Mesodermal cell (in vitro differentiated cells): ENCODE results near the gene FOXC1.

Experiments
- H3K27ac ChIP-seq: 2 replicates; pipeline ENCODE4 v1.7.0; 2013; ENCODE audit warnings: mild to moderate bottlenecking, low read depth, low read length, moderate library complexity; ENCODE audit not compliant: severe bottlenecking
- H3K36me3 ChIP-seq: 2 replicates; pipeline ENCODE4 v1.7.1; 2013; ENCODE audit warnings: mild to moderate bottlenecking, low read length, moderate library complexity; ENCODE audit not compliant: control insufficient read depth, insufficient read depth
- H3K4me1 ChIP-seq: one replicate; pipeline ENCODE4 v1.7.1; 2013; ENCODE audit warnings: mild to moderate bottlenecking, low read length; ENCODE audit not compliant: insufficient read depth, control insufficient read depth, poor library complexity, severe bottlenecking
- H3K4me3 ChIP-seq: 2 replicates; pipeline ENCODE4 v1.7.0; 2013; ENCODE audit warnings: low read length, control low read depth, mild to moderate bottlenecking; ENCODE audit not compliant: insufficient read depth, poor library complexity, severe bottlenecking; ENCODE audit errors: extremely low read depth
- H3K9me3 ChIP-seq: 2 replicates; pipeline ENCODE4 v1.7.1; 2013; ENCODE audit warnings: mild to moderate bottlenecking, low read length, moderate library complexity; ENCODE audit not compliant: control insufficient read depth
- WGBS, 2 experiments: methylation state at CpG; one replicate each; pipeline ENCODE4 v1.1.5; 2013; ENCODE audit warnings: missing lambda C conversion rate in 2 of 2; ENCODE audit not compliant: insufficient coverage in 2 of 2; 5-methylcytosine and 5-hydroxymethylcytosine counted together

Gene FOXC1

GRCh38 chr6:1584996-1585668 lies 24.6 kb upstream of the FOXC1 start:
- 91 to 96% methylated on average over 8 of the region's 14 CpGs for WGBS, 2 experiments
- H3K9me3 ChIP-seq: no peaks in the 10 kb centered on the region
- H3K36me3 ChIP-seq: no peaks in the 10 kb centered on the region
- no peaks in the 10 kb centered on the region for H3K4me1 ChIP-seq
- no peak overlapping the region for H3K4me3 ChIP-seq
- no peak overlapping the region for H3K27ac ChIP-seq

GRCh38 chr6:1585669-1586049 lies 24.1 kb upstream of the FOXC1 start:
- no peak overlapping the region for H3K4me3 ChIP-seq
- no peak overlapping the region for H3K27ac ChIP-seq
- 88 to 90% methylated on average over 10 to 11 of the region's 12 CpGs for WGBS, 2 experiments
- no peaks in the 10 kb centered on the region for H3K4me1 ChIP-seq
- H3K9me3 ChIP-seq: no peaks in the 10 kb centered on the region
- no peaks in the 10 kb centered on the region for H3K36me3 ChIP-seq

DNA sequence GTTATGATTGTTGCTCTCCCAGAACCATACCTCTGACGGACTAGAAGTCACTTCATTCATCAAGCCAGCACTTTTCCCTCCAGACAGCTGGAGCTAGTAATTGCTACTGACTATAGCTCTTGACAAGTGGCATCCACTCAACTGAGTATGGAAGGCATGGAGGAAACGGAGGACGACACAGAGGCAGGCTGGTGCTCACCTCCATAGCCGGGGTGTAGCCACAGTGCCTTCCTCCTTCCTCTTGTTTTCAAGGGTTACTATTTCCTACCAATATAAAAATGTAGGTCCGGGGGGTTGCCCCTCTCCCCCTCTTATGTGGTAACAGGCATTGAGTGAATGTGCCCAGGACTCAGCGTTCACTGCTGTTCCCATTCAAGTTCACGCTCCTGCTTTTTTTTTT lies 23.5 kb upstream of the FOXC1 start:
- no peak overlapping the region for H3K27ac ChIP-seq
- H3K9me3 ChIP-seq: no peaks in the 10 kb centered on the region
- 87% methylated on average over 3 of the region's 7 CpGs; no CpG with 5 or more reads in 1 of the 2 experiments for WGBS, 2 experiments
- H3K36me3 ChIP-seq: no peaks in the 10 kb centered on the region
- H3K4me1 ChIP-seq: no peaks in the 10 kb centered on the region
- no peak overlapping the region for H3K4me3 ChIP-seq

DNA sequence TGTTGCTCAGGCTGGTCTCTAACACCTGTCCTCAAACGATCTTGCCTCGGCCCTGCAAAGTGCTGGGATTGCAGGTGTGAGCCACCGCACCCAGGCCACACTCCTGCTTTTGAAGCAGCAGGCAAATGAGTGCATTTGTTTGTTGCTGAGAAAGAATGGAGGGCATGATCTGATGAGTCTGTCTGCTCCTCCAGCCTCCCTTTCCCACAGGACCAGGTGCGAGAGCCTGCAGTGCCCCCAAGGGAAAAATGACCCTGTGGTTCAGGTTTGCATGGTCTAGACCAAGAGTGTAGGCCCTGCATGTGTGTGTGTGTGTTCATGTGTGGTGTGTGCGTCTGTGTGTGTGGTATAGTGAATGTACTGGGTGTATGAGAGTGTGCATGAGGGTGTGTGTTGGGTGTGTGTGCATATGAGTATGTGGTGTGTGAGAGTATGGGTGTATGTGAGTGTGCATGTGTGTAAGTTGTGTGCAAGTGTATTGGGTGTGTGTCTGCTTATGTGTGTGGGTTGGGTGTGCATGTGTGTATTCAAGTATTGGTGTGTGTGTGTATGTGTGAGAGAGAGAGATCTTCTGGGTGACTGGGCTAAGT lies 22.8 kb upstream of the FOXC1 start:
- H3K4me3 ChIP-seq: no peak overlapping the region

GRCh38 chr6:1587546-1587945 lies 22.2 kb upstream of the FOXC1 start:
- WGBS, 2 experiments: 87 to 93% methylated on average over 5 to 7 of the region's 7 CpGs
- H3K27ac ChIP-seq: no peak overlapping the region
- H3K4me3 ChIP-seq: no peak overlapping the region
- no peaks in the 10 kb centered on the region for H3K9me3 ChIP-seq
- H3K36me3 ChIP-seq: no peaks in the 10 kb centered on the region
- H3K4me1 ChIP-seq: no peaks in the 10 kb centered on the region

More for the DNA sequence above, 22.8 kb upstream of the FOXC1 start:
- Histone ChIP-seq H3K27ac (no peak overlapping the region), H3K9me3 (no peaks in the 10 kb centered on the region), H3K4me1 (no peaks in the 10 kb centered on the region), H3K36me3 (no peaks in the 10 kb centered on the region)
- 87 to 93% methylated on average over 3 to 5 of the region's 5 CpGs for WGBS, 2 experiments

- H3K4me3 ChIP-seq: no peak overlapping the region
- no peaks in the 10 kb centered on the region for H3K4me1 ChIP-seq
- no peaks in the 10 kb centered on the region for H3K36me3 ChIP-seq
- H3K27ac ChIP-seq: no peak overlapping the region
- no peaks in the 10 kb centered on the region for H3K9me3 ChIP-seq
- WGBS, 2 experiments: 94 to 96% methylated on average over 11 of the region's 12 CpGs
Observed at GRCh38 chr6:1587977-1588376, 21.7 kb upstream of the FOXC1 start.

DNA sequence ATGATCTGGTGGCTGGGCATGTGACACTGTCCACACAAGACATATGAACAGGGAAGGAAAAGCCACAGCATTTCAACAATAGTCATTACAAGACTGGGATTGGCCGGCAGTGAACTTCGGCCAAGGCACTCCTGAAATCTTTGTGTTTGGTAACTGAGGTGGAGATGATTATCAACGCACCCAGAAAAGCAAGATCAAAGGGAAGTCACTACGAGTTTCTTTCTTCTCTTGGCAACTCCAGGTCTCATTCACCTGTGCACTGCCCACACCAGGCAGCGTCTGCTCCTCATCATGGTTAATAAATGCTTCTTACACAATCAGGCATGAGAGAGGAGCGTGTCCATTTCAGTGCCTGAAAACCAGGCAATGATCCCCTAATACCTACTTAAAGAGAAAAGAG lies 20.5 kb upstream of the FOXC1 start:
- H3K4me1 ChIP-seq: no peaks in the 10 kb centered on the region
- no peak overlapping the region for H3K27ac ChIP-seq
- no peak overlapping the region for H3K4me3 ChIP-seq
- no peaks in the 10 kb centered on the region for H3K9me3 ChIP-seq
- no peaks in the 10 kb centered on the region for H3K36me3 ChIP-seq
- 84 to 88% methylated on average over 3 to 4 of the region's 6 CpGs for WGBS, 2 experiments

DNA sequence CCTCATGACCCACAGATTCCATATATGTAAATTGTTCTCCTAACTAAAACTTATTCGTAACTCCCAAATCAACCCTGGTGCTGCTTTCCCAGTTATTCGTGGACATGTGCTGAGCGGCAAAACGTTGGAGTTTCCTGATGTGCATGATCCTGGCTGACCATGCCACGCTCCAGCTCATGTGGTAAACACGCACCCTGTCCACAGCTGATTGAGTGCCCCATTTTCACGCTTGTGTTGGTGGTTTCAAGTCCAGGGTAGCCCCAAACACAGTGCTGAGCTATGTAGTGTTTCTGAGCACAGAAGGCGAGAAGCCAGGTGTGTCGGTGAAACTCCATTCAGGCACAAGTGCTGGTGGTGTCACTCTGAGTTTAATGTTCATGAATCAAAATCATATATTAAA lies 19.1 kb upstream of the FOXC1 start:
- no peaks in the 10 kb centered on the region for H3K36me3 ChIP-seq
- H3K4me1 ChIP-seq: no peaks in the 10 kb centered on the region
- no peak overlapping the region for H3K4me3 ChIP-seq
- H3K27ac ChIP-seq: no peak overlapping the region
- no peaks in the 10 kb centered on the region for H3K9me3 ChIP-seq
- 95 to 98% methylated on average over 5 to 9 of the region's 9 CpGs for WGBS, 2 experiments

DNA sequence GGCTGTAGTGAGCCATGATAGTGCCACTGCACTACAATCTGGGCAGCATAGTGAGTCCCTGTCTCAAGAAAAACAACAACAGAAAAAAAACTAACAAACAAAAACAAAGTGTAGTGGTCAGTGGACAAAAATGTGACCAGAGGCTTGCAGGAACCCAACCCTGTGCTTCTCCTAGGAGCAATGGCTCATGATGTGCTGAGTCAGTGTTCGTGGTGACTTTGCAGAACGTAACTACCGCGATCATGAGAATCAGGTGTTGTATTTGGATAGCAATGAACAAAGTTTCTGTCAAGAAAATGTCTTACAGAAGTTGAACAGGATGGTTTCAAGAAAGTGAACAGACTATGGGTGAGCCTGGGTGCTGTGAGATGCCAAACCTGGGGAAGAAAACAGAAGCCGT lies 18.5 kb upstream of the FOXC1 start:
- 95 to 98% methylated on average over 5 of the region's 5 CpGs for WGBS, 2 experiments
- H3K36me3 ChIP-seq: no peaks in the 10 kb centered on the region
- no peaks in the 10 kb centered on the region for H3K9me3 ChIP-seq
- H3K4me3 ChIP-seq: no peak overlapping the region
- H3K27ac ChIP-seq: no peak overlapping the region
- H3K4me1 ChIP-seq: no peaks in the 10 kb centered on the region

GRCh38 chr6:1591926-1592325 lies 17.8 kb upstream of the FOXC1 start:
- Histone ChIP-seq H3K27ac (no peak overlapping the region), H3K4me1 (no peaks in the 10 kb centered on the region), H3K9me3 (no peaks in the 10 kb centered on the region), H3K4me3 (no peak overlapping the region), H3K36me3 (no peaks in the 10 kb centered on the region)
- WGBS, 2 experiments: 91 to 97% methylated on average over 6 of the region's 6 CpGs

DNA sequence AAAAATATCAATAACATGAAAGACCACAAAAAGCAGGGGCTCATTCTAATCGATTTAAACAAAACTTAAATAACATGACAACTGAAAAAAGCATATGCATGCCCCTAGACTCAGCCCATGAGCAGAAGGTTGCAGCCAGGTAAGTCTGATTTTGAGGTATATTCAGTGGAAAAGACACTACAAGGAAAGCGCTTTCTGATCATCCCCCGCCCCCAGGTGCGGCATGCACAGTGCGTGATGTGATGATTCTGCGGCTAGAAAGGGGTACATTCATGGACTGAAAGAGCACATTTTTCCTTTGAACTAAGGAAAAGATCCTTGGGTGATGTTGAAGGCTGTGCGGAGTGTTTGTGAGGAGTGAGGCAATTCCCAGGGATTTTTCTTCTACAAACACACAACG lies 16.9 kb upstream of the FOXC1 start:
- Histone ChIP-seq H3K4me1 (no peaks in the 10 kb centered on the region), H3K4me3 (no peak overlapping the region), H3K27ac (no peak overlapping the region), H3K9me3 (no peaks in the 10 kb centered on the region), H3K36me3 (no peaks in the 10 kb centered on the region)
- 94 to 96% methylated on average over 2 to 6 of the region's 8 CpGs for WGBS, 2 experiments
